H9 (cell line): ENCODE results near the gene RNF111. TPM values are rescaled to one million over a fixed set of nuclear protein-coding genes. Genes with fewer than 3 reads are reported as not detected.

Experiments used
- DNase-seq: peaks from one replicate; pipeline ENCODE4 v3.0.0-alpha.2; 2017
- H2AFZ ChIP-seq: one replicate; pipeline ENCODE4 v1.6.1; 2013; ENCODE audit warnings: mild to moderate bottlenecking, low read length, control low read depth, moderate library complexity
- H2AK5ac ChIP-seq: 2 replicates; pipeline ENCODE4 v1.6.1; 2013; ENCODE audit warnings: low read length, control low read depth, mixed read lengths; ENCODE audit not compliant: insufficient read length
- H2BK120ac ChIP-seq: one replicate; pipeline ENCODE4 v1.6.1; 2013; ENCODE audit warnings: low read depth, mild to moderate bottlenecking, low read length, control low read depth, inconsistent platforms; ENCODE audit not compliant: poor library complexity, severe bottlenecking
- H2BK12ac ChIP-seq: 2 replicates; pipeline ENCODE4 v1.6.1; 2013; ENCODE audit warnings: low read length, control low read depth, mixed read lengths, low read depth; ENCODE audit not compliant: insufficient read length
- H2BK15ac ChIP-seq: 2 replicates; pipeline ENCODE4 v1.6.1; 2013; ENCODE audit warnings: low read depth, low read length, control low read depth
- H2BK20ac ChIP-seq: one replicate; pipeline ENCODE4 v1.6.1; 2013; ENCODE audit warnings: low read depth, mild to moderate bottlenecking, low read length, control low read depth, inconsistent platforms; ENCODE audit not compliant: poor library complexity, severe bottlenecking
- H2BK5ac ChIP-seq: 2 replicates; pipeline ENCODE4 v1.6.1; 2013; ENCODE audit warnings: low read length, control low read depth, mixed read lengths; ENCODE audit not compliant: insufficient read length
- H3K14ac ChIP-seq: 2 replicates; pipeline ENCODE4 v1.6.1; 2013; ENCODE audit warnings: low read length, control low read depth; ENCODE audit not compliant: insufficient read depth
- H3K18ac ChIP-seq: 2 replicates; pipeline ENCODE4 v1.6.1; 2013; ENCODE audit warnings: low read depth, mild to moderate bottlenecking, mixed read lengths, low read length, control low read depth; ENCODE audit not compliant: insufficient read length
- H3K23ac ChIP-seq: 2 replicates; pipeline ENCODE4 v1.6.1; 2013; ENCODE audit warnings: low read length, control low read depth, mixed read lengths, low read depth; ENCODE audit not compliant: insufficient read length
- H3K23me2 ChIP-seq: 2 replicates; pipeline ENCODE4 v1.6.1; 2013; ENCODE audit warnings: low read depth, mild to moderate bottlenecking, mixed read lengths, low read length, control low read depth; ENCODE audit not compliant: insufficient read length, poor library complexity, severe bottlenecking
- H3K27ac ChIP-seq: 2 replicates; pipeline ENCODE4 v1.5.1; 2013; ENCODE audit warnings: low read length, control low read depth, mixed read lengths, low read depth; ENCODE audit not compliant: insufficient read length
- H3K27me3 ChIP-seq: 2 replicates; pipeline ENCODE4 v1.6.1; 2013; ENCODE audit warnings: low read length, control low read depth, inconsistent platforms; ENCODE audit not compliant: insufficient read depth
- H3K4ac ChIP-seq: 2 replicates; pipeline ENCODE4 v1.6.1; 2013; ENCODE audit warnings: low read depth, mild to moderate bottlenecking, control low read depth, inconsistent platforms, low read length, moderate library complexity
- H3K4me1 ChIP-seq: 2 replicates; pipeline ENCODE4 v1.6.1; 2013; ENCODE audit warnings: low read length, control low read depth, inconsistent platforms; ENCODE audit not compliant: insufficient read depth
- H3K4me2 ChIP-seq: 2 replicates; pipeline ENCODE4 v1.6.1; 2013; ENCODE audit warnings: low read length, control low read depth, mixed read lengths; ENCODE audit not compliant: insufficient read length, insufficient read depth
- H3K56ac ChIP-seq: 2 replicates; pipeline ENCODE4 v1.6.1; 2013; ENCODE audit warnings: low read depth, mild to moderate bottlenecking, mixed read lengths, low read length, control low read depth; ENCODE audit not compliant: insufficient read length
- H3K79me1 ChIP-seq: 2 replicates; pipeline ENCODE4 v1.6.1; 2013; ENCODE audit warnings: low read depth, mild to moderate bottlenecking, moderate library complexity, low read length, control low read depth, inconsistent platforms; ENCODE audit not compliant: insufficient read depth, poor library complexity, severe bottlenecking
- H3K79me2 ChIP-seq: 2 replicates; pipeline ENCODE4 v1.6.1; 2013; ENCODE audit warnings: low read length, control low read depth, inconsistent platforms; ENCODE audit not compliant: insufficient read depth
- H3K9ac ChIP-seq: 2 replicates; pipeline ENCODE4 v1.6.1; 2013; ENCODE audit warnings: low read length, control low read depth, mixed read lengths; ENCODE audit not compliant: insufficient read length; ENCODE audit errors: extremely low read depth
- H3K9me3 ChIP-seq: one replicate; pipeline ENCODE4 v1.6.1; 2013; ENCODE audit warnings: low read depth, low read length, inconsistent platforms; ENCODE audit not compliant: control insufficient read depth
- H3T11ph ChIP-seq: one replicate; pipeline ENCODE4 v1.6.1; 2013; ENCODE audit warnings: mild to moderate bottlenecking, low read length, control low read depth, inconsistent platforms
- H4K20me1 ChIP-seq: one replicate; pipeline ENCODE4 v1.6.1; 2013; ENCODE audit not compliant: control insufficient read depth, insufficient read length, insufficient read depth
- H4K5ac ChIP-seq: 2 replicates; pipeline ENCODE4 v1.6.1; 2013; ENCODE audit warnings: low read depth, mild to moderate bottlenecking, mixed read lengths, low read length, control low read depth; ENCODE audit not compliant: insufficient read length
- H4K8ac ChIP-seq: replicated peaks from 2 replicates; pipeline ENCODE4 v1.6.1; 2013; ENCODE audit warnings: low read length, control low read depth, mixed read lengths, low read depth; ENCODE audit not compliant: insufficient read length
- H4K91ac ChIP-seq: 2 replicates; pipeline ENCODE4 v1.6.1; 2013; ENCODE audit warnings: low read depth, mild to moderate bottlenecking, moderate library complexity, mixed read lengths, low read length, control low read depth; ENCODE audit not compliant: insufficient read length
- H3K27ac Mint-ChIP-seq, 3 experiments: 2 replicates in 2 of 3; 3 replicates in 1 of 3; pipeline ENCODE4 v1.8.0; 2020 to 2021; ENCODE audit warnings: mixed read lengths in 3 of 3, mild to moderate bottlenecking in 1 of 3, moderate library complexity in 1 of 3
- H3K27me3 Mint-ChIP-seq: 2 replicates; pipeline ENCODE4 v1.8.0; 2021; ENCODE audit warnings: low read depth, mild to moderate bottlenecking, moderate library complexity, mixed read lengths
- H3K36me3 Mint-ChIP-seq, 3 experiments: 2 replicates in 2 of 3; 3 replicates in 1 of 3; pipeline ENCODE4 v1.8.0; 2020 to 2021; ENCODE audit warnings: low read depth in 3 of 3, mixed read lengths in 3 of 3; ENCODE audit not compliant: insufficient read depth in 1 of 3
- H3K4me1 Mint-ChIP-seq, 2 experiments: 2 replicates each; pipeline ENCODE4 v1.8.0; 2020; ENCODE audit warnings: mixed read lengths in 2 of 2
- H3K4me3 Mint-ChIP-seq, 2 experiments: 2 replicates in 1 of 2; 3 replicates in 1 of 2; pipeline ENCODE4 v1.8.0; 2020 to 2021; ENCODE audit warnings: mild to moderate bottlenecking in 2 of 2, mixed read lengths in 2 of 2, moderate library complexity in 1 of 2
- H3K9me3 Mint-ChIP-seq, 2 experiments: 2 replicates in 1 of 2; 3 replicates in 1 of 2; pipeline ENCODE4 v1.8.0; 2020; ENCODE audit warnings: mild to moderate bottlenecking in 2 of 2, mixed read lengths in 2 of 2, moderate library complexity in 1 of 2
- CTCF ChIP-seq: fragments of 200-600 bp; sonication (generic); conservative IDR thresholded peaks from 3 replicates; pipeline ENCODE4 v1.8.0; 2021; ENCODE audit warnings: antibody characterized with exemption, mild to moderate bottlenecking
- WGBS: extraction: QIAGEN DNeasy Blood & Tissue Kit; methylation state at CpG from one replicate; pipeline ENCODE4 v1.1.7; 2013; ENCODE audit warnings: missing lambda C conversion rate, low lambda C conversion rate, mixed read lengths; ENCODE audit not compliant: insufficient read length; ENCODE audit errors: extremely low coverage; 5-methylcytosine and 5-hydroxymethylcytosine counted together
- total RNA-seq: library from RNA; stranded (reverse); gene quantifications from 2 replicates; pipeline ENCODE4 v1.2.1, GENCODE V29; 2021

Gene RNF111
- total RNA-seq, 1 experiment from 2014 or later: 28.0 TPM

- Histone ChIP-seq H3K14ac (no peak overlapping the region), H3K27me3 (no peaks in the 10 kb centered on the region), H3K23ac (no peak overlapping the region), H3K23me2 (no peaks in the 10 kb centered on the region), H2BK12ac (no peak overlapping the region), H3K4me1 (no peaks in the 10 kb centered on the region), H3K79me2 (no peaks in the 10 kb centered on the region), H4K8ac (no peak overlapping the region), H3K79me1 (no peaks in the 10 kb centered on the region), H3T11ph (no peak overlapping the region), H2AFZ (no peak overlapping the region), H3K4ac (no peak overlapping the region), H2BK20ac (no peak overlapping the region), H3K27ac (no peak overlapping the region), H4K91ac (no peak overlapping the region), H2BK5ac (no peak overlapping the region), H3K9ac (no peak overlapping the region), H4K5ac (no peak overlapping the region), H2BK15ac (no peak overlapping the region), H3K4me2 (no peak overlapping the region), H3K18ac (no peak overlapping the region), H4K20me1 (no peaks in the 10 kb centered on the region), H2AK5ac (no peak overlapping the region), H3K9me3 (no peaks in the 10 kb centered on the region), H3K56ac (no peak overlapping the region), H2BK120ac (no peak overlapping the region)
- Mint-ChIP-seq H3K4me3 (no peak overlapping the region), H3K27me3 (no peaks in the 10 kb centered on the region), H3K27ac (no peak overlapping the region), H3K9me3 (no peaks in the 10 kb centered on the region), H3K4me1 (peaks cover 2% of the 10 kb centered on the region in 2 experiments; a peak in 3 of 4 replicates), H3K36me3 (no peaks in the 10 kb centered on the region)
- no peak for TF ChIP-seq CTCF
- DNase-seq: no peak
- no CpG with 5 or more reads among the region's 4 CpGs for WGBS
Measured at GRCh38 chr15:58958811-58959210, 28.7 kb upstream of the RNF111 start.
